Thymus (tissue), 11 donors: ENCODE measurements around the gene SNAP47. TPM values are rescaled to one million over a fixed set of nuclear protein-coding genes. Genes with fewer than 3 reads are reported as not detected.

ENCODE experiments used
- DNase-seq, 9 donors: peaks; one replicate each; pipeline ENCODE4 v3.0.0-alpha.2; 2013; ENCODE audit warnings: low spot score in 9 of 9, low read depth in 6 of 9, missing footprints in 1 of 9
- H3K27ac ChIP-seq, 2 donors: one replicate each; pipeline ENCODE4 v1.5.1; 2013; ENCODE audit warnings: control low read depth in 1 of 2, low read depth in 1 of 2, low read length in 1 of 2, mild to moderate bottlenecking in 1 of 2, moderate library complexity in 1 of 2
- H3K27me3 ChIP-seq, 2 donors: one replicate each; pipeline ENCODE4 v1.5.1; 2013; ENCODE audit warnings: low read length in 1 of 2; ENCODE audit not compliant: control insufficient read depth in 2 of 2, insufficient read depth in 1 of 2
- H3K36me3 ChIP-seq, 2 donors: one replicate each; pipeline ENCODE4 v1.5.1; 2013; ENCODE audit warnings: low read length in 1 of 2, mild to moderate bottlenecking in 1 of 2, moderate library complexity in 1 of 2; ENCODE audit not compliant: control insufficient read depth in 2 of 2, insufficient read depth in 2 of 2
- H3K4me1 ChIP-seq, 2 donors: one replicate each; pipeline ENCODE4 v1.5.1; 2013; ENCODE audit warnings: low read length in 2 of 2; ENCODE audit not compliant: control insufficient read depth in 2 of 2, insufficient read depth in 2 of 2
- H3K4me3 ChIP-seq, 2 donors: one replicate each; pipeline ENCODE4 v1.5.1; 2013; ENCODE audit warnings: low read length in 2 of 2, control low read depth in 1 of 2, mild to moderate bottlenecking in 1 of 2
- H3K9me3 ChIP-seq, 2 donors: one replicate each; pipeline ENCODE4 v1.5.1; 2013; ENCODE audit warnings: low read length in 1 of 2, mild to moderate bottlenecking in 1 of 2; ENCODE audit not compliant: control insufficient read depth in 2 of 2, insufficient read depth in 1 of 2
- WGBS: extraction: QIAGEN DNeasy Blood & Tissue Kit; methylation state at CpG from one replicate; pipeline ENCODE4 v1.1.7; 2013; 5-methylcytosine and 5-hydroxymethylcytosine counted together
- polyA plus RNA-seq: library from polyadenylated mRNA; stranded (reverse); fragments of 200-250 nt; gene quantifications from one replicate; pipeline ENCODE4 v1.2.3, GENCODE V29; 2013
- total RNA-seq: library from RNA; stranded (reverse); fragments of 120-200 nt; gene quantifications from one replicate; pipeline ENCODE4 v1.2.4, GENCODE V29; 2013
- donor health status: healthy.

Gene SNAP47
- total and polyA plus RNA-seq, 2 donors, result 17.3 to 27.2 TPM

- Histone ChIP-seq H3K4me1 (peaks cover 47 to 58% of the 10 kb centered on the region in 2 donors), H3K27ac (no peak overlapping the region), H3K27me3 (no peaks in the 10 kb centered on the region), H3K36me3 (peaks cover 24 to 31% of the 10 kb centered on the region in 2 donors), H3K4me3 (no peak overlapping the region), H3K9me3 (peaks cover 0 to 1% of the 10 kb centered on the region in 2 donors)
- DNase-seq, result no peak
- 97% methylated on average over 20 of the region's 20 CpGs for WGBS
Measured at GRCh38 chr1:227769047-227769935, 34.1 kb downstream of the SNAP47 start.

GRCh38 chr1:227769936-227770494 is 34.8 kb downstream of the SNAP47 start:
- DNase-seq, result no peak
- Histone ChIP-seq H3K36me3 (peaks cover 24 to 30% of the 10 kb centered on the region in 2 donors), H3K27ac (no peak overlapping the region), H3K27me3 (no peaks in the 10 kb centered on the region), H3K9me3 (peaks cover 0 to 1% of the 10 kb centered on the region in 2 donors), H3K4me1 (peaks cover 51 to 59% of the 10 kb centered on the region in 2 donors), H3K4me3 (no peak overlapping the region)
- 97% methylated on average over 15 of the region's 15 CpGs for whole genome bisulfite sequencing

- peaks cover 27% of the 10 kb centered on the region in 2 donors for H3K36me3 ChIP-seq
- H3K27ac ChIP-seq, result no peak overlapping the region
- H3K9me3 ChIP-seq, result no peaks in the 10 kb centered on the region
- H3K27me3 ChIP-seq, result no peaks in the 10 kb centered on the region
- 99% methylated on average over 13 of the region's 13 CpGs for WGBS
- no peak for DNase-seq
- H3K4me1 ChIP-seq, result peaks cover 43 to 51% of the 10 kb centered on the region in 2 donors
- no peak overlapping the region for H3K4me3 ChIP-seq
Measured at GRCh38 chr1:227770812-227771211, 35.6 kb downstream of the SNAP47 start.

- no peaks in the 10 kb centered on the region for H3K27me3 ChIP-seq
- H3K36me3 ChIP-seq, result peaks cover 31 to 32% of the 10 kb centered on the region in 2 donors
- H3K4me3 ChIP-seq, result no peak overlapping the region
- H3K4me1 ChIP-seq, result peaks cover 38 to 46% of the 10 kb centered on the region in 2 donors
- DNase-seq, result no peak
- 98% methylated on average over 8 of the region's 8 CpGs for WGBS
- H3K27ac ChIP-seq, result no peak overlapping the region
- H3K9me3 ChIP-seq, result no peaks in the 10 kb centered on the region
Measured at GRCh38 chr1:227771326-227771725, 36.1 kb downstream of the SNAP47 start.

GRCh38 chr1:227771771-227772170 is 36.5 kb downstream of the SNAP47 start:
- no peak for DNase-seq
- WGBS, result 96% methylated on average over 7 of the region's 7 CpGs
- Histone ChIP-seq H3K27me3 (no peaks in the 10 kb centered on the region), H3K9me3 (no peaks in the 10 kb centered on the region), H3K27ac (no peak overlapping the region), H3K36me3 (peaks cover 31 to 34% of the 10 kb centered on the region in 2 donors), H3K4me3 (no peak overlapping the region), H3K4me1 (peaks cover 34 to 41% of the 10 kb centered on the region in 2 donors)

GRCh38 chr1:227773558-227773957 is 38.3 kb downstream of the SNAP47 start:
- peak in 1 of 9 donors; percentile 25 for DNase-seq
- Histone ChIP-seq H3K27me3 (no peaks in the 10 kb centered on the region), H3K9me3 (no peaks in the 10 kb centered on the region), H3K27ac (peak overlapping the region; percentile 75 to 85), H3K4me3 (no peak overlapping the region), H3K36me3 (peaks cover 13 to 29% of the 10 kb centered on the region in 2 donors), H3K4me1 (peaks cover 25 to 32% of the 10 kb centered on the region in 2 donors)
- WGBS, result 96% methylated on average over 15 of the region's 15 CpGs

- H3K36me3 ChIP-seq, result peaks cover 7 to 26% of the 10 kb centered on the region in 2 donors
- H3K4me1 ChIP-seq, result peaks cover 25 to 32% of the 10 kb centered on the region in 2 donors
- H3K4me3 ChIP-seq, result no peak overlapping the region
- no peaks in the 10 kb centered on the region for H3K27me3 ChIP-seq
- whole genome bisulfite sequencing, result 58% methylated on average over 13 of the region's 13 CpGs
- peak in 3 of 9 donors; percentile 47 to 80 (median 57) for DNase-seq
- peak overlapping the region; percentile 85 to 86 for H3K27ac ChIP-seq
- no peaks in the 10 kb centered on the region for H3K9me3 ChIP-seq
Measured at GRCh38 chr1:227774051-227774731, 39.0 kb downstream of the SNAP47 start.

- no peak overlapping the region for H3K4me3 ChIP-seq
- H3K4me1 ChIP-seq, result peaks cover 27 to 32% of the 10 kb centered on the region in 2 donors
- no peaks in the 10 kb centered on the region for H3K27me3 ChIP-seq
- WGBS, result 96% methylated on average over 42 of the region's 42 CpGs
- no peak for DNase-seq
- no peaks in the 10 kb centered on the region for H3K9me3 ChIP-seq
- no peak overlapping the region for H3K27ac ChIP-seq
- peaks cover 7 to 19% of the 10 kb centered on the region in 2 donors for H3K36me3 ChIP-seq
Measured at GRCh38 chr1:227774821-227775661, 39.8 kb downstream of the SNAP47 start.
